ENCODE results near the gene C17orf114.

GRCh38 chr17:4843321-4844000 lies 41.3 kb upstream of the C17orf114 start:
- TF ChIP-seq, protein P1, sequence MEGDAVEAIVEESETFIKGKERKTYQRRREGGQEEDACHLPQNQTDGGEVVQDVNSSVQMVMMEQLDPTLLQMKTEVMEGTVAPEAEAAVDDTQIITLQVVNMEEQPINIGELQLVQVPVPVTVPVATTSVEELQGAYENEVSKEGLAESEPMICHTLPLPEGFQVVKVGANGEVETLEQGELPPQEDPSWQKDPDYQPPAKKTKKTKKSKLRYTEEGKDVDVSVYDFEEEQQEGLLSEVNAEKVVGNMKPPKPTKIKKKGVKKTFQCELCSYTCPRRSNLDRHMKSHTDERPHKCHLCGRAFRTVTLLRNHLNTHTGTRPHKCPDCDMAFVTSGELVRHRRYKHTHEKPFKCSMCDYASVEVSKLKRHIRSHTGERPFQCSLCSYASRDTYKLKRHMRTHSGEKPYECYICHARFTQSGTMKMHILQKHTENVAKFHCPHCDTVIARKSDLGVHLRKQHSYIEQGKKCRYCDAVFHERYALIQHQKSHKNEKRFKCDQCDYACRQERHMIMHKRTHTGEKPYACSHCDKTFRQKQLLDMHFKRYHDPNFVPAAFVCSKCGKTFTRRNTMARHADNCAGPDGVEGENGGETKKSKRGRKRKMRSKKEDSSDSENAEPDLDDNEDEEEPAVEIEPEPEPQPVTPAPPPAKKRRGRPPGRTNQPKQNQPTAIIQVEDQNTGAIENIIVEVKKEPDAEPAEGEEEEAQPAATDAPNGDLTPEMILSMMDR (IDR thresholded peaks at IDR 0.05) = no peak
- TF ChIP-seq POLR2A (IDR thresholded peaks at IDR 0.05) = no peak
